ENCODE data around the gene ST3GAL3.

GRCh38 chr1:43806183-43806582 is 98.8 kb downstream of the ST3GAL3 start:
- TF ChIP-seq CTCF (IDR thresholded peaks at IDR 0.05) (no peak), EZH2phosphoT487 (IDR thresholded peaks at IDR 0.05) (no peak)
